Measurements from ENCODE around the gene MAN1C1.
"Not testable (repeated sequence)": the region's sequence is repeated elsewhere in the genome, so short reads cannot be mapped to it uniquely, and the experiment has no call there.

Gene MAN1C1

GRCh38 chr1:25583519-25584370 is 32.8 kb upstream of the MAN1C1 start:
- peak; percentile 38 for DNase-seq

- DNase-seq: no peak
These were observed 30.4 kb upstream of the MAN1C1 start for GRCh38 chr1:25586181-25586588.

- no peak for DNase-seq
These were observed 29.3 kb upstream of the MAN1C1 start for GRCh38 chr1:25587290-25587689.

- DNase-seq: not testable (repeated sequence)
These were observed 28.4 kb upstream of the MAN1C1 start for GRCh38 chr1:25588224-25588623.

GRCh38 chr1:25588786-25589185 is 27.8 kb upstream of the MAN1C1 start:
- DNase-seq: not testable (repeated sequence)

DNA sequence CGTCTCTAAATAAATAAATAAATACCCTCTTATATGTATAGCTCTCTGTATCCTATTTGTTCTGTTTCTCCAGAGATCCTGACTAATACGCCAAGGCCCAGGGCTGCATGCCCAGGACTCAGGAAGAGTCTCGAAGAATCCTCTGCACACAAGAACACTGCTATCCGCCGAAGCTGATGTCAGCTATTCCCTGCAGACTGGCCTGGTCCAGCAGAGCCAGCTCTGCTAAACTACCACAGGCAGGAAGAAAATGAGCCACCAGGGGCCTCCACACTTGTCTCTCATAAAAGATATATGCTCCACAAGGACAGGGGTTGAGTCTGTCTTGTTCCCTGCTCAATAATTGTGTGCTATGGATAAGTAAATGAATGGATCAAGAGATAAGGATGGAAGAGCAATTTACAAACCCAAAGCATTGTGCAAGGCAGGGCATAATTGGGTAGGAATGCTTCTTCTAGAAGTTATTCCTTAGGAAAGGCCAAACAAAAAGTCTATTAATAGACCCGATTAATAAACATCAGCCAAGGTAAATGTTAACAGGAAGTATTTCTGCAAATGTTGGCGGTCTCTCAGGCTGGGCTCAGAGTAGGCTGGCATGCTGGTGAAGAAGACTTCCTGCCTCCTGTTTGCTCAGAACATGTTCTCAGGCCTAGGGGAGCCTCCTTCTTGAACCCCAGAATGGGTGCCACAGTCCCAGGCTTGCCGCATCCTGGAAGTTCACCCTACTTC is 26.3 kb upstream of the MAN1C1 start:
- no peak for DNase-seq

DNA sequence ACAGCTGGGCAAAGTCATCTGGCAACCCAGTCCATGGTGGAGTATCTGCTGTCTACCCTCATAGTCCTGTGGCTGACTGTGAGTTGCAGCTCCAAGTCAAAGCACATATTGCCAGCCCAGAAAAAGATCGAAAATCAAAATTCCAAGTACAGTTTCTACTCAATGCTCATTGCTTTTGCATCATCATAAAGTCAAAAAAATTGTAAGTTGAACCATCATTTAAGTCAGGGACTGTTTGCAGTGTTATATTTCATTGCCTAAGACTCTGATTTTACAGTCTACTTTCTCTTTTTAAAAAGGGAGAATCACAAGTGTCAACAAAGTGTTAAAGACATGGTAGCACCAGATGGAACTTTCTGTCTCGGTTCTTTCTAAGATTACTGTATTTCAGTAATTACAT is 22.7 kb upstream of the MAN1C1 start:
- DNase-seq: no peak

- DNase-seq: no peak
These were observed 21.6 kb upstream of the MAN1C1 start for GRCh38 chr1:25594971-25595370.

DNA sequence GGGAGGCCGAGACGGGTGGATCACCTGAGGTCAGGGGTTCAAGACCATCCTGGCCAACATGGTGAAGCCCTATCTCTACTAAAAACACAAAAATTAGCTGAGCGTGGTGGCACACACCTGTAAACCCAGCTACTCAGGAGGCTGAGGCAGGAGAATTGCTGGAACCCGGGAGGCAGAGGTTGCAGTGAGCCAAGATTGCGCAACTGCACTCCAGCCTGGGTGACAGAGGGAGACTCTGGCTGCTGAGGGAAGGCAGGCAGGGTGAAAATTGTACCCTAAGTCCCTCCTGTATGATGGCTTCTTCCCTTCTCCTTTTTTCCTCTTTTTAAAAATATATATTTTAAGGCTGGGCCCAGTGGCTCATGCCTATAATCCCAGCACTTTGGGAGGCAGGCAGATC is 19.9 kb upstream of the MAN1C1 start:
- not testable (repeated sequence) for DNase-seq

- DNase-seq: no peak
These were observed 17.7 kb upstream of the MAN1C1 start for GRCh38 chr1:25598879-25599278.

- no peak for DNase-seq
These were observed 16.5 kb upstream of the MAN1C1 start for GRCh38 chr1:25599969-25600610.

- not testable (repeated sequence) for DNase-seq
These were observed 15.5 kb upstream of the MAN1C1 start for GRCh38 chr1:25600971-25601699.

GRCh38 chr1:25603779-25604538 is 12.6 kb upstream of the MAN1C1 start:
- DNase-seq: not testable (repeated sequence)

- DNase-seq: no peak
These were observed 9.5 kb upstream of the MAN1C1 start for GRCh38 chr1:25607123-25607522.

- peak; percentile 67 for DNase-seq
These were observed 8.0 kb upstream of the MAN1C1 start for GRCh38 chr1:25608488-25609178.

DNA sequence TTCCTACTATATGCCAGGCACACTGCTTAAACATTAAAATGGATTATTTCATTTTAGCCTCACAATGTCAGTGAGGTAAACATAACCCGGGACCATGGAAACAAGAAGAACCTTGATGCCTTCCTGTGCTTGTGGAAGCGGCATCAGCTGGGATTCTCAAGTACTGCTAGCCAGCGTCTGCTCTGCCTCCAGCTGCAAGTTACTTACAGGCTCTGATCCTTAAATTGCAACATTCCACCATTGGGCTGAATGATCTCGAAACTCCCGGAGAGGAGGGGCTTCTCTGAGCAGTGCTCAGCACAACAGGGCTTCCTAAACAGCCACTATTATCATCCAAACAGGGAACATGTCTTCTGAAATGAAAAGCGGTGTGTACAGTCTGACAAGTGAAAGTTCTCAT is 6.7 kb upstream of the MAN1C1 start:
- no peak for DNase-seq

DNA sequence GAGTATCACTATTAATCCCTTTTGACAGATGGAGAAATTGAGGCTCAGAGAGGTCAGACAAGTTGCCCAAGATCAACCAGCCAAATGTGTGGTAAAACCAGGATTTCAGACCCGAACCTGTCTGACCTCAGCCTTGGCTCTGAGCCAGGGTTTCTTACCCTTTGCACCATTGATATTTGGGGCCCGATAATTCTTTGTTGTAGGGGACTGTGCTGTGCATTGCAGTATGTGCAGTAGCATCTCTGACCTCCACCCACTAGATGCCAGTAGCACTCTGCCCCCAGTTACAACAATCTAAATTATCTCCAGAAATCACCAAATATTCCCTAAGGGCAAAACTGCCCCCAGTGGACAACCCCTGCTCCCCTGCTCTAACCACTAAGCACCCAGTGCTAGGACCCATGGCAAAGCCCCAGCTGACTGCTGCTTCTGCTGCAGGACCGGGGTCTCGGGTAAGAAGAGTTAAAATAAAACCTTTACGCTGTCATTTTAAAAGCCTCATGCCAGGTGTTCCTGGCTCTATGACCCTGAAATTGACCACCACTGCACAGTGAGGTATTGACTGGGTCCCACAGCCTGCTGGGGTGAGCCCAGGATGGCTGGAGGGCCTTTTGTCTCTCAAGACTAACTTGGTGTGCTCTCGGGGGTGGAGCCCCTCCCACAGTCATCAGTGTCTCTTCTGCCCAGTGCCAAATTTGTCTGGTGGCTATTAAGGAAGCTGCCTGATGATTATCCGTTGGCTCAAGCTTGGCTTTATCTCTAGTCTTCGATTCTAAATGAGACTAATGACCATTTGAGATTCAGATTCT is 5.6 kb upstream of the MAN1C1 start:
- DNase-seq: no peak

GRCh38 chr1:25611843-25612242 is 4.7 kb upstream of the MAN1C1 start:
- DNase-seq: no peak

GRCh38 chr1:25612421-25612820 is 4.2 kb upstream of the MAN1C1 start:
- DNase-seq: no peak

GRCh38 chr1:25613091-25613490 is 3.5 kb upstream of the MAN1C1 start:
- no peak for DNase-seq

All from fibroblast of skin of abdomen (primary cell).